Lower leg skin (tissue), 3 donors: Measurements from ENCODE around the gene SLC25A29.

ENCODE experiments used
- POLR2A ChIP-seq, 2 donors: fragments of 450-650 bp; IDR thresholded peaks; one replicate each; pipeline ENCODE4 v1.6.1; 2016 to 2017; ENCODE audit warnings: antibody characterized with exemption in 2 of 2, mild to moderate bottlenecking in 1 of 2, moderate library complexity in 1 of 2
- TF ChIP-seq, protein P1 (sequence below), 3 donors: fragments of 450-650 bp; IDR thresholded peaks; one replicate each; pipeline ENCODE4 v1.5.1; 2016; ENCODE audit warnings: antibody characterized with exemption in 3 of 3, mild to moderate bottlenecking in 3 of 3, moderate library complexity in 2 of 3

DNA sequence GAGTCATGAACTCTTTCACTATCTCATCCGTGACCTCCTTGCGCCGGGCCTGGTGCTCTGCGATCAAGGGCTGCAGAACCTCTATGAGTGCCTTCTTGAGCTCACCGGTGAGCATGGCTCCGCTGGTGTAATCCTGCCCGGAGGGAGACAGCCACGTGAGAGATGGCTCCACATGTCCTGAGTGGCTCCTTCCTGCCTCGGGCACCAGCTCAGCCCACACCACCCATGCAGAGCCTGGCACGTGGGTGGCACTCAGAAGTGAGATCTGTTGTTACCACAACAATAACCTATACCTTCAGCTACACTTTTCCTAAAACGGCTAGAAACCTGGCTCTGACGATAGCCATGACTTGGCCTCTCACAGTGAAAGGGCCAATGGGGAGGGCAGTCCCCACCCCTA is 28.7 kb upstream of the SLC25A29 start:
- TF ChIP-seq, protein P1, sequence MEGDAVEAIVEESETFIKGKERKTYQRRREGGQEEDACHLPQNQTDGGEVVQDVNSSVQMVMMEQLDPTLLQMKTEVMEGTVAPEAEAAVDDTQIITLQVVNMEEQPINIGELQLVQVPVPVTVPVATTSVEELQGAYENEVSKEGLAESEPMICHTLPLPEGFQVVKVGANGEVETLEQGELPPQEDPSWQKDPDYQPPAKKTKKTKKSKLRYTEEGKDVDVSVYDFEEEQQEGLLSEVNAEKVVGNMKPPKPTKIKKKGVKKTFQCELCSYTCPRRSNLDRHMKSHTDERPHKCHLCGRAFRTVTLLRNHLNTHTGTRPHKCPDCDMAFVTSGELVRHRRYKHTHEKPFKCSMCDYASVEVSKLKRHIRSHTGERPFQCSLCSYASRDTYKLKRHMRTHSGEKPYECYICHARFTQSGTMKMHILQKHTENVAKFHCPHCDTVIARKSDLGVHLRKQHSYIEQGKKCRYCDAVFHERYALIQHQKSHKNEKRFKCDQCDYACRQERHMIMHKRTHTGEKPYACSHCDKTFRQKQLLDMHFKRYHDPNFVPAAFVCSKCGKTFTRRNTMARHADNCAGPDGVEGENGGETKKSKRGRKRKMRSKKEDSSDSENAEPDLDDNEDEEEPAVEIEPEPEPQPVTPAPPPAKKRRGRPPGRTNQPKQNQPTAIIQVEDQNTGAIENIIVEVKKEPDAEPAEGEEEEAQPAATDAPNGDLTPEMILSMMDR (IDR thresholded peaks at IDR 0.05) = no peak
- no peak for TF ChIP-seq POLR2A (IDR thresholded peaks at IDR 0.05)
